Activated gamma-delta T cell treated with anti-CD3 and anti-CD28 coated beads, Interleukin-2, amount 50 U/mL, for 16 hours (primary cell): ENCODE data around the gene KLF17.
"Not testable (repeated sequence)": the region's sequence is repeated elsewhere in the genome, so short reads cannot be mapped to it uniquely, and the experiment has no call there.

ENCODE experiments used
- DNase-seq: peaks from one replicate; pipeline ENCODE4 v3.0.0-alpha.2; 2020; ENCODE audit warnings: low read depth

Gene KLF17

GRCh38 chr1:44108971-44109370 is 9.7 kb upstream of the KLF17 start:
- DNase-seq = no peak

DNA sequence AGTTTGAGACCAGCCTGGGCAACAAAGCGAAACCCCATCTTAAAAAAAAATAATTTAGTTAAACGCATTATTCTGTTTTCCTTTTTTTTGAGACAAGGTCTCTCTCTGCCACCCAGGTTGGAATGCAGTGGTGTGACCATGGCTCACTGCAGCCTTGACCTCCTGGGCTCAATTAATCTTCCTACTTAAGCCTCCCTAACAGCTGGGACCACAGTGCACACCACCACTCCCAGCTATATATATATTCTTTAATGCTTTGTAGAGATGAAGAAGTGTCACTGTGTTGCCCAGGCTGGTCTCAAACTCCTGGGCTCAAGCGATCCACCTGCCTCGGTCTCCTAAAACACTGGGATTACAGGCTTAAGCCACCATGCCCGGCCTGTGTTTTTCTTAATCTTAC is 7.7 kb upstream of the KLF17 start:
- DNase-seq = no peak

GRCh38 chr1:44111861-44112260 is 6.8 kb upstream of the KLF17 start:
- no peak for DNase-seq

- no peak for DNase-seq
Observed at GRCh38 chr1:44112486-44112885, 6.1 kb upstream of the KLF17 start.

GRCh38 chr1:44113095-44113609 is 5.5 kb upstream of the KLF17 start:
- no peak for DNase-seq

GRCh38 chr1:44114098-44114497 is 4.5 kb upstream of the KLF17 start:
- DNase-seq = no peak

GRCh38 chr1:44117272-44117671 is 1.3 kb upstream of the KLF17 start:
- DNase-seq = not testable (repeated sequence)

DNA sequence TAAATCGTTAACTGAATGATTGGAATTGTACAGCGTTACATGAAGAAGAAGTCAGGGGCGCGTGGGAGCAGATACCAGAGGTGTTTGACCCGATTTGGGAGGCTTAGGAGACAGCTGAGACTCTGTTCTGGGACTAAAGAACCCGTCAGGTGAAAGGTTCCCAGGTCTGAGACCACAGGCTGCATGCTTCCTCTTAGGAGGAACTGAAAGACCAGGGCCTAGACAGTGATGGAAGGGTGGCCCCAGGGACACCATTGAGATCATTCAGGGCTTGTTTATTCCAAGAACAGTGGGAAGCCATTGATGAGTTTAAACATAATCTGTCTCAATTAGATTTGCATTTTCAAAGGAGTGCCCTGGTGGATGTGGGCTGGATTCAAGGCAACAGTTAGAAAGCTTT is 904 bp downstream of the KLF17 start:
- DNase-seq = no peak

GRCh38 chr1:44120398-44120949 is 1.9 kb downstream of the KLF17 start:
- DNase-seq = no peak

DNA sequence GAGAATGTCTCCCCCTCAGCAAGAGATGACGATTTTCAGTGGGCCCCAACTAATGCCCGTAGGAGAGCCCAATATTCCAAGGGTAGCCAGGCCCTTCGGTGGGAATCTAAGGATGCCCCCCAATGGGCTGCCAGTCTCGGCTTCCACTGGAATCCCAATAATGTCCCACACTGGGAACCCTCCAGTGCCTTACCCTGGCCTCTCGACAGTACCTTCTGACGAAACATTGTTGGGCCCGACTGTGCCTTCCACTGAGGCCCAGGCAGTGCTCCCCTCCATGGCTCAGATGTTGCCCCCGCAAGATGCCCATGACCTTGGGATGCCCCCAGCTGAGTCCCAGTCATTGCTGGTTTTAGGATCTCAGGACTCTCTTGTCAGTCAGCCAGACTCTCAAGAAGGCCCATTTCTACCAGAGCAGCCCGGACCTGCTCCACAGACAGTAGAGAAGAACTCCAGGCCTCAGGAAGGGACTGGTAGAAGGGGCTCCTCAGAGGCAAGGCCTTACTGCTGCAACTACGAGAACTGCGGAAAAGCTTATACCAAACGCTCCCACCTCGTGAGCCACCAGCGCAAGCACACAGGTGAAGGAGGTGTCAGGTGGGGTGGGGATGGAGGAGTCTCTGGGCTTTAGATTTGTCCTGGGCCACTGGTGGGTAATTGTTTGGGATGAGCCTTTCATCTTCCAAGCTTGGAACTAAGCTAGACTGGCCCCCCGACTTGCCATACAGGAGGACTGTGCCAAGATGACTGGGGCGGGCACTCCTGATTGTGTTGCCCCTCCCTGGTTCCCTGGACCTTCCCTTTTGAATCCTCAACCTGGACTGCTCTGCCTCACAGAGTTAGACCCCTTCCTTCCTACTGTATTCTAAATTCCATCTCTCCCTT is 11.2 kb downstream of the KLF17 start:
- DNase-seq = no peak

GRCh38 chr1:44131411-44131810 is 12.8 kb downstream of the KLF17 start:
- DNase-seq = no peak

DNA sequence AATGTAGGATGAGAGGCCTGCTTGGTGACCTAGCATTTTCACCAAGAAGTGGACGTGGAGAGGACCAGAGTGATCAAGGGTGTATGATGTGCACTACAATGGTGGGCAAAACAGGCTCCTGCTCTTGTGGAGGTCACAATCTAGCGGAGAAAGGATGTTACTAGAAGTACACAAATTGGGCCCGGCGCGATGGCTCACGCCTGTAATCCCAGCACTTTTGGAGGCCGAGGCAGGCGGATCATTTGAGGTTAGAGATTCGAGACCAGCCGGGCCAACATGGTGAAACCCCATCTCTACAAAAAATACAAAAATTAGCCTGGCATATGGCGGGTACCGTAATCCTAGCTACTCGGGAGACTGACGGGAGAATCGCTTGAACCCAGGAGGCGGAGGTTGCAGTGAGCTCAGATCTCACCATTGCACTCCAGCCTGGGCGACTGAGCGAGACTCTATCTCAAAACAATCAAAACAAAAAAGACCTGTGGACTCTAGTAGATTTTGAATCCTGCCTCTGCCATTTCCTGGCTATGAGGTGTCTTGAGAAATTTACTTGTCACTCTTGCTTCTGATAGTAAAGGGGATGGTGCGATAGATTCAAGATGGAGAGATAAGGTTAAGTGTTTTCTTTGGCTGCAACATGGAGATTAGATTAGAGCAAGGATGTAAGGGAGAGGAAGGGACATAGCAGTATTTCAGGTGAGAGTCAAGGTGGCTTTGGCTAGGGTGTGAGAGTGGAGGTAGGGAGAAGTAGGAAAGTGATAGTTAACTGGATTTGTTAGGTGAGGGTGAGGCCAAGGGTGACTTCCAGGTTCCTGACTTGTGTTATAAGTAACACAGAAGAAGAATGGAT is 15.7 kb downstream of the KLF17 start:
- DNase-seq = no peak

- no peak for DNase-seq
Observed at GRCh38 chr1:44135886-44136285, 17.3 kb downstream of the KLF17 start.

GRCh38 chr1:44138239-44138638 is 19.6 kb downstream of the KLF17 start:
- DNase-seq = no peak

DNA sequence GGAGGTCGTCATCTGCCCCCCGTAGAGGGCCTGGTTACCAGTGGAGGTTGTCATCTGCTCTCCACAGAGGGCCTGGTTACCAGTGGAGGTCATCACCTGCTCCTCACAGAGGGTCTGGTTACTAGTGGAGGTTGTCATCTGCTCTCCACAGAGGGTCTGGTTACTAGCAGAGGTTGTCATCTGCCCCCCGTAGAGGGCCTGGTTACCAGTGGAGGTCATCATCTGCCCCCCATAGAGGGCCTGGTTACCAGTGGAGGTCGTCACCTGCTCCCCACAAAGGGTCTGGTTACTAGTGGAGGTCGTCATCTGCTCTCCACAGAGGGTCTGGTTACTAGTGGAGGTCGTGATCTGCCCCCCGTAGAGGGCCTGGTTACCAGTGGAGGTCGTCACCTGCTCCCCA is 20.9 kb downstream of the KLF17 start:
- not testable (repeated sequence) for DNase-seq

GRCh38 chr1:44141531-44141930 is 22.9 kb downstream of the KLF17 start, which contains the start of gene KLF18:
KLF18 (minus strand) TSS chr1:44141631; CDS start chr1:44141631, 0 bp downstream.
- DNase-seq = no peak

- DNase-seq = no peak
Observed at GRCh38 chr1:44144962-44145756, 26.5 kb downstream of the KLF17 start.

- no peak for DNase-seq
Observed at GRCh38 chr1:44146536-44147361, 28.1 kb downstream of the KLF17 start.

- DNase-seq = no peak
Observed at GRCh38 chr1:44147582-44147981, 29.0 kb downstream of the KLF17 start.

- no peak for DNase-seq
Observed at GRCh38 chr1:44151332-44151731, 32.7 kb downstream of the KLF17 start.

DNA sequence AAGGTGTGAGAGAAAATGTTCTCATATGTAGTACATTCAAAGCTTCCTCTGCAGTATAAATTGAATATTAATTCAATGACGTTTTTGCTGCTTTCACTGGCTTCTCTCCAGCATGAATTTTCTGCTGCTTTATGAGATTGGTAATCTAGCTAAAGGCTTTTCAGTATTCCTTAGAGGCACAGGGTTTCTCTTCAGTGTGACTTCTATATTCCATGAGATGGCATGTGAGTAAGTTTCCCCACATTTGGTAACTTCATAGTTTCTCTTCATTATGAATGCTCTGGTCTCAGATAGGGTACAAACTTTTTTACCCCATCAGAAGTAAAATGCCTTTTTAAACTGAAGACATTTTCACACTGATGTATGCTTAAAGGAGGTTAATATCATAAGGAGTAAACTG is 33.2 kb downstream of the KLF17 start:
- no peak for DNase-seq
